GM12878 (cell line): ENCODE results near the gene ELL. TPM values are rescaled to one million over a fixed set of nuclear protein-coding genes. Genes with fewer than 3 reads are reported as not detected.

Source experiments
- CHD4 ChIP-seq: fragments of 200-600 bp; sonication (generic); IDR thresholded peaks from 2 replicates; pipeline ENCODE4 v1.6.1; 2016; ENCODE audit warnings: mild to moderate bottlenecking
- EGR1 ChIP-seq, 2 experiments: IDR thresholded peaks; 1 replicate in 1 of 2; 2 replicates in 1 of 2; pipeline ENCODE4 v1.6.1; 2011 to 2012; ENCODE audit warnings: low read depth in 2 of 2, low read length in 2 of 2, borderline replicate concordance in 1 of 2, mild to moderate bottlenecking in 1 of 2, moderate library complexity in 1 of 2
- FOS ChIP-seq: IDR thresholded peaks from 3 replicates; pipeline ENCODE4 v1.6.1; 2011; ENCODE audit warnings: borderline replicate concordance; ENCODE audit not compliant: insufficient read length; ENCODE audit errors: extremely low read depth
- HCFC1 ChIP-seq: fragments of 150-350 bp; IDR thresholded peaks from 2 replicates; pipeline ENCODE4 v1.6.1; 2014; ENCODE audit warnings: low read length
- HDAC2 ChIP-seq: fragments of 200-600 bp; sonication (generic); IDR thresholded peaks from 2 replicates; pipeline ENCODE4 v1.6.1; 2017
- IKZF1 ChIP-seq: fragments of 450-650 bp; conservative IDR thresholded peaks from 2 replicates; pipeline ENCODE4 v1.6.1; 2017; ENCODE audit warnings: antibody characterized with exemption, mild to moderate bottlenecking
- JUND ChIP-seq: IDR thresholded peaks from 2 replicates; pipeline ENCODE4 v1.6.1; 2012; ENCODE audit warnings: low read depth, mild to moderate bottlenecking, low read length, improper control_type of control experiment, moderate library complexity
- MEF2B ChIP-seq: fragments of 450-650 bp; IDR thresholded peaks from 2 replicates; pipeline ENCODE4 v1.6.1; 2018; ENCODE audit warnings: mild to moderate bottlenecking, moderate library complexity; ENCODE audit not compliant: partially characterized antibody, poor library complexity, severe bottlenecking
- PAX5 ChIP-seq: IDR thresholded peaks from 2 replicates; pipeline ENCODE4 v1.6.1; 2011; ENCODE audit warnings: low read depth, low read length, borderline replicate concordance
- RUNX3 ChIP-seq: IDR thresholded peaks from 2 replicates; pipeline ENCODE4 v1.6.1; 2012; ENCODE audit warnings: low read length, inconsistent platforms
- TAF1 ChIP-seq: IDR thresholded peaks from 2 replicates; pipeline ENCODE4 v1.6.1; 2011; ENCODE audit warnings: mild to moderate bottlenecking, low read depth, low read length, borderline replicate concordance
- TCF3 ChIP-seq: IDR thresholded peaks from 2 replicates; pipeline ENCODE4 v1.6.1; 2012; ENCODE audit warnings: low read depth, mild to moderate bottlenecking, low read length, borderline replicate concordance; ENCODE audit not compliant: insufficient read depth
- ZBED1 ChIP-seq: IDR thresholded peaks from 2 replicates; pipeline ENCODE4 v1.6.1; 2016; ENCODE audit warnings: borderline replicate concordance
- ZNF207 ChIP-seq: fragments of 450-650 bp; IDR thresholded peaks from 2 replicates; pipeline ENCODE4 v1.6.1; 2014; ENCODE audit warnings: antibody characterized with exemption, mild to moderate bottlenecking, borderline replicate concordance
- ZNF622 ChIP-seq: fragments of 450-650 bp; IDR thresholded peaks from 2 replicates; pipeline ENCODE4 v1.6.1; 2017; ENCODE audit warnings: mild to moderate bottlenecking, inconsistent platforms
- polyA plus RNA-seq, 11 experiments: library from polyadenylated mRNA; depleted of rRNA in 4 of 11; unstranded in 6 of 11; stranded (reverse) in 5 of 11; fragments of >200 nt; fragmentation: Nextera tagmentation in 4 of 11; fragmentation: Illumina TruSeq in 1 of 11; extraction: Ambion mirVana in 4 of 11; extraction: Trizol in 1 of 11; gene quantifications; 1 replicate in 1 of 11; 2 replicates in 10 of 11; pipeline versions ENCODE4 v1.2.1 to v1.2.3, GENCODE V29; 2011 to 2016; ENCODE audit warnings: inconsistent platforms in 2 of 11, missing spikeins in 2 of 11, low read depth in 1 of 11
- total RNA-seq, 4 experiments: library from RNA; depleted of rRNA in 3 of 4; stranded (reverse); fragments of >200 nt in 3 of 4; fragmentation: Illumina TruSeq in 1 of 4; extraction: Trizol in 1 of 4; gene quantifications; 2 replicates each; pipeline versions ENCODE4 v1.2.1 to v1.2.3, GENCODE V29; 2013 to 2021
- TF ChIP-seq, protein P1 (sequence below): fragments of 450-650 bp; IDR thresholded peaks from 2 replicates; pipeline ENCODE4 v1.6.1; 2017; ENCODE audit warnings: mild to moderate bottlenecking, moderate library complexity
- TF ChIP-seq, protein P2 (sequence below): fragments of 450-650 bp; IDR thresholded peaks from 2 replicates; pipeline ENCODE4 v1.6.1; 2017; ENCODE audit warnings: antibody characterized with exemption, mild to moderate bottlenecking, moderate library complexity
- TF ChIP-seq, protein P3 (sequence below): IDR thresholded peaks from 2 replicates; pipeline ENCODE4 v1.6.1; 2012; ENCODE audit warnings: low read depth, low read length, improper control_type of control experiment
- TF ChIP-seq, protein P4 (sequence below): fragments of 150-350 bp; IDR thresholded peaks from 2 replicates; pipeline ENCODE4 v1.6.1; 2016; ENCODE audit warnings: low read depth, low read length

Gene ELL
- total and polyA plus RNA-seq, 10 of the 15 experiments (the other 5 are each of a cell fraction or from before 2014, with no cell fraction given): 0.91 to 25.0 (median 9.1) TPM

DNA sequence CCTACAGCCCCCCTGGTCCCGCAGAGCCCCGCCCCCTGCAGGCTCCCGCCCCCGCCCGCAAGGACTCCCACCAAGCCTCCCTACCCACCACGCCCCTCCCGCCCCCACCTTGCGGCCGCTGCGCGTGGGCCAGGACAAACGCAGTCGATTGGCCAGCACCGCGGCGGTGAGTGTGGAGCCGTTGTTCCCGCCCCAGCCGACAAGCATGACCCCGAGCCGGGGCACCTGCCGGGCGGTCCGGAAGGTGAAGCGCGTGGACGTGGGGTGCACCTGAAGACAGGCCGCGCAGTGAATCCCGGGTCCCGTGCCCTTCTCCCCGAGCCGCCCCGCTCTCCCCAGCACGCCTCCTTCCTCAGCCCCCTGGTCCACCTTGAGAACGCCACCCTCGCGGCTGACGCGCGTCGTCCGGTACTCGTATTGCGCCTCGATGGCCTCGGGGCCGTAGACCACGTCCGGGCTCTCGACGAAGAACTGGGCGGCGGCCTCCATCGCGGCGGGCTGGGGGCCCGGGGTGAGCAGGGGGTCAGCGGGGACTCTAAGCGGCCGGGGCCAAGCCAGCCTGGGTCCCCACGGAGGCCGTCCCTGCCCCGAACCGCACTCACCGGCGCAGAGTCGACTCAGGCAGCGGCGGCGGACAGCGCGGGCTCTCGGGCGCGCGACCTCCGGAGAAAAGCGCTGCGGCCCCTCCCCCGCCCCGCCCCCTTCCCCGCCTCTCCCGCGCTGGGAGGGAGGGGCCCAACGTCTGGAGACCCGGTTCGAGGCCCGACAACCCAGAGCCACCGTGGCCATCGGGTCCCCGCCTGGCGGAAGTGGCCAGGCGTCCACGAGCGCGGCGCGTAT, 84.2 kb downstream of the ELL start, which contains the start of gene ISYNA1 (continued):
- TF ChIP-seq, protein P1, sequence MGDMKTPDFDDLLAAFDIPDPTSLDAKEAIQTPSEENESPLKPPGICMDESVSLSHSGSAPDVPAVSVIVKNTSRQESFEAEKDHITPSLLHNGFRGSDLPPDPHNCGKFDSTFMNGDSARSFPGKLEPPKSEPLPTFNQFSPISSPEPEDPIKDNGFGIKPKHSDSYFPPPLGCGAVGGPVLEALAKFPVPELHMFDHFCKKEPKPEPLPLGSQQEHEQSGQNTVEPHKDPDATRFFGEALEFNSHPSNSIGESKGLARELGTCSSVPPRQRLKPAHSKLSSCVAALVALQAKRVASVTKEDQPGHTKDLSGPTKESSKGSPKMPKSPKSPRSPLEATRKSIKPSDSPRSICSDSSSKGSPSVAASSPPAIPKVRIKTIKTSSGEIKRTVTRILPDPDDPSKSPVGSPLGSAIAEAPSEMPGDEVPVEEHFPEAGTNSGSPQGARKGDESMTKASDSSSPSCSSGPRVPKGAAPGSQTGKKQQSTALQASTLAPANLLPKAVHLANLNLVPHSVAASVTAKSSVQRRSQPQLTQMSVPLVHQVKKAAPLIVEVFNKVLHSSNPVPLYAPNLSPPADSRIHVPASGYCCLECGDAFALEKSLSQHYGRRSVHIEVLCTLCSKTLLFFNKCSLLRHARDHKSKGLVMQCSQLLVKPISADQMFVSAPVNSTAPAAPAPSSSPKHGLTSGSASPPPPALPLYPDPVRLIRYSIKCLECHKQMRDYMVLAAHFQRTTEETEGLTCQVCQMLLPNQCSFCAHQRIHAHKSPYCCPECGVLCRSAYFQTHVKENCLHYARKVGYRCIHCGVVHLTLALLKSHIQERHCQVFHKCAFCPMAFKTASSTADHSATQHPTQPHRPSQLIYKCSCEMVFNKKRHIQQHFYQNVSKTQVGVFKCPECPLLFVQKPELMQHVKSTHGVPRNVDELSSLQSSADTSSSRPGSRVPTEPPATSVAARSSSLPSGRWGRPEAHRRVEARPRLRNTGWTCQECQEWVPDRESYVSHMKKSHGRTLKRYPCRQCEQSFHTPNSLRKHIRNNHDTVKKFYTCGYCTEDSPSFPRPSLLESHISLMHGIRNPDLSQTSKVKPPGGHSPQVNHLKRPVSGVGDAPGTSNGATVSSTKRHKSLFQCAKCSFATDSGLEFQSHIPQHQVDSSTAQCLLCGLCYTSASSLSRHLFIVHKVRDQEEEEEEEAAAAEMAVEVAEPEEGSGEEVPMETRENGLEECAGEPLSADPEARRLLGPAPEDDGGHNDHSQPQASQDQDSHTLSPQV: no peak
- TF ChIP-seq, protein P2, sequence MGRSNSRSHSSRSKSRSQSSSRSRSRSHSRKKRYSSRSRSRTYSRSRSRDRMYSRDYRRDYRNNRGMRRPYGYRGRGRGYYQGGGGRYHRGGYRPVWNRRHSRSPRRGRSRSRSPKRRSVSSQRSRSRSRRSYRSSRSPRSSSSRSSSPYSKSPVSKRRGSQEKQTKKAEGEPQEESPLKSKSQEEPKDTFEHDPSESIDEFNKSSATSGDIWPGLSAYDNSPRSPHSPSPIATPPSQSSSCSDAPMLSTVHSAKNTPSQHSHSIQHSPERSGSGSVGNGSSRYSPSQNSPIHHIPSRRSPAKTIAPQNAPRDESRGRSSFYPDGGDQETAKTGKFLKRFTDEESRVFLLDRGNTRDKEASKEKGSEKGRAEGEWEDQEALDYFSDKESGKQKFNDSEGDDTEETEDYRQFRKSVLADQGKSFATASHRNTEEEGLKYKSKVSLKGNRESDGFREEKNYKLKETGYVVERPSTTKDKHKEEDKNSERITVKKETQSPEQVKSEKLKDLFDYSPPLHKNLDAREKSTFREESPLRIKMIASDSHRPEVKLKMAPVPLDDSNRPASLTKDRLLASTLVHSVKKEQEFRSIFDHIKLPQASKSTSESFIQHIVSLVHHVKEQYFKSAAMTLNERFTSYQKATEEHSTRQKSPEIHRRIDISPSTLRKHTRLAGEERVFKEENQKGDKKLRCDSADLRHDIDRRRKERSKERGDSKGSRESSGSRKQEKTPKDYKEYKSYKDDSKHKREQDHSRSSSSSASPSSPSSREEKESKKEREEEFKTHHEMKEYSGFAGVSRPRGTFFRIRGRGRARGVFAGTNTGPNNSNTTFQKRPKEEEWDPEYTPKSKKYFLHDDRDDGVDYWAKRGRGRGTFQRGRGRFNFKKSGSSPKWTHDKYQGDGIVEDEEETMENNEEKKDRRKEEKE: no peak
- TF ChIP-seq CHD4 (no peak), ZBED1 (no peak), ZNF207 (no peak), HCFC1 (no peak), TCF3 (no peak), ZNF622 (no peak), TAF1 (no peak), JUND (no peak), RUNX3 (no peak), HDAC2 (no peak), MEF2B (no peak), FOS (no peak), PAX5 (no peak), IKZF1 (peak; percentile 24), EGR1 (IDR thresholded peaks at IDR 0.05; ENCODE audit: borderline replicate concordance in 1 of 2, low read depth in 2 of 2, low read length in 2 of 2) (peak in 1 of 2 experiments; percentile 86; a peak in 2 of 3 replicates)
- TF ChIP-seq, protein P3, sequence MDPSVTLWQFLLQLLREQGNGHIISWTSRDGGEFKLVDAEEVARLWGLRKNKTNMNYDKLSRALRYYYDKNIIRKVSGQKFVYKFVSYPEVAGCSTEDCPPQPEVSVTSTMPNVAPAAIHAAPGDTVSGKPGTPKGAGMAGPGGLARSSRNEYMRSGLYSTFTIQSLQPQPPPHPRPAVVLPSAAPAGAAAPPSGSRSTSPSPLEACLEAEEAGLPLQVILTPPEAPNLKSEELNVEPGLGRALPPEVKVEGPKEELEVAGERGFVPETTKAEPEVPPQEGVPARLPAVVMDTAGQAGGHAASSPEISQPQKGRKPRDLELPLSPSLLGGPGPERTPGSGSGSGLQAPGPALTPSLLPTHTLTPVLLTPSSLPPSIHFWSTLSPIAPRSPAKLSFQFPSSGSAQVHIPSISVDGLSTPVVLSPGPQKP: no peak
- TF ChIP-seq, protein P4, sequence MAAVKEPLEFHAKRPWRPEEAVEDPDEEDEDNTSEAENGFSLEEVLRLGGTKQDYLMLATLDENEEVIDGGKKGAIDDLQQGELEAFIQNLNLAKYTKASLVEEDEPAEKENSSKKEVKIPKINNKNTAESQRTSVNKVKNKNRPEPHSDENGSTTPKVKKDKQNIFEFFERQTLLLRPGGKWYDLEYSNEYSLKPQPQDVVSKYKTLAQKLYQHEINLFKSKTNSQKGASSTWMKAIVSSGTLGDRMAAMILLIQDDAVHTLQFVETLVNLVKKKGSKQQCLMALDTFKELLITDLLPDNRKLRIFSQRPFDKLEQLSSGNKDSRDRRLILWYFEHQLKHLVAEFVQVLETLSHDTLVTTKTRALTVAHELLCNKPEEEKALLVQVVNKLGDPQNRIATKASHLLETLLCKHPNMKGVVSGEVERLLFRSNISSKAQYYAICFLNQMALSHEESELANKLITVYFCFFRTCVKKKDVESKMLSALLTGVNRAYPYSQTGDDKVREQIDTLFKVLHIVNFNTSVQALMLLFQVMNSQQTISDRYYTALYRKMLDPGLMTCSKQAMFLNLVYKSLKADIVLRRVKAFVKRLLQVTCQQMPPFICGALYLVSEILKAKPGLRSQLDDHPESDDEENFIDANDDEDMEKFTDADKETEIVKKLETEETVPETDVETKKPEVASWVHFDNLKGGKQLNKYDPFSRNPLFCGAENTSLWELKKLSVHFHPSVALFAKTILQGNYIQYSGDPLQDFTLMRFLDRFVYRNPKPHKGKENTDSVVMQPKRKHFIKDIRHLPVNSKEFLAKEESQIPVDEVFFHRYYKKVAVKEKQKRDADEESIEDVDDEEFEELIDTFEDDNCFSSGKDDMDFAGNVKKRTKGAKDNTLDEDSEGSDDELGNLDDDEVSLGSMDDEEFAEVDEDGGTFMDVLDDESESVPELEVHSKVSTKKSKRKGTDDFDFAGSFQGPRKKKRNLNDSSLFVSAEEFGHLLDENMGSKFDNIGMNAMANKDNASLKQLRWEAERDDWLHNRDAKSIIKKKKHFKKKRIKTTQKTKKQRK: no peak
